ENCODE results near the gene LRRC4C.

The LRRC4C gene

DNA sequence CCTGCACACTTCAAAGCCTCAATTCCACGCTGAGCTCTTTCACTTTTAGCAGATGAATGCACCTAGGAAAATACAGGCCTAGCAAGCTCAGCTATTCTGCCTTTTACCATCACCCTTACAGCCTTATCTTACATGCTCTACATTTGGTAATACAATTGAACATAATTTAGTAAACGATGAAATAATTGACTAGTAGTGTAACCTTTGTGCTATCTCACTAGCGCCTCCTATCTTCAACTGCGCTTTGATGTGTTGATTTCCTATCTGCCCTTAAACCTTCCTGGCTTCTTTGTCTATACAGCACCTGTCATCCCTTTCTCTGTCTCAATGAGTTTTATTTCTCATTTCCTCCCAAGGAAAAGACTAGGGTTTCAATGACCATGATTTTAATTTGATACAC, 149.7 kb downstream of the LRRC4C start:
- Histone ChIP-seq H3K9me3 (ENCODE audit: control insufficient read depth in 2 of 2, low read length in 2 of 2) (no peaks in the 10 kb centered on the region), H3K27me3 (ENCODE audit: control insufficient read depth in 2 of 2, insufficient read depth in 2 of 2, low read length in 2 of 2) (no peaks in the 10 kb centered on the region), H3K4me1 (ENCODE audit: control insufficient read depth in 2 of 2, insufficient read depth in 2 of 2, low read length in 2 of 2) (no peaks in the 10 kb centered on the region), H3K9ac (ENCODE audit: low read depth in 1 of 2, low read length in 2 of 2) (no peak overlapping the region), H3K4me3 (ENCODE audit: low read length in 2 of 2) (no peak overlapping the region), H3K27ac (ENCODE audit: low read depth in 2 of 2, low read length in 2 of 2) (no peak overlapping the region), H3K36me3 (ENCODE audit: control insufficient read depth in 2 of 2, insufficient read depth in 2 of 2, low read length in 2 of 2) (no peaks in the 10 kb centered on the region)

DNA sequence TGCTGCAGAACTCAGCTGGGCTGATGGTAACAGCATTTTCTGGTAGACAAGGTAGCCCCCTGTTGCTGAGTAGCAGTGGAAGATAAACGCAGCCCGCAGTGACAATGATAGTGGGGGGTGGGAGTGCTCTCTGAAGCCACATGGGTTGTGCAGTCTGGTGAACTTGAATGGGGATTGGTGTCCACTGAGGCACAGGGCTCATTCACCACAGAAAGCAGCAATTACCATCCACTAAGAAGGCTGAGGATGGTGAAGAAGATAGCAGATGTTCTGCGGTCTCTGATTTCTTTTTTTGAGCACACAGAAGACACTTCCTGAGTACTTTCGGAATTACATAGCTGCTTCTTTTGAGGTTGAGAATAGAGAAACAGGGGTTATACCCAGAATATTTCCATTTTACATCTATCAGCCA, 150.3 kb downstream of the LRRC4C start:
- H3K4me1 ChIP-seq (ENCODE audit: control insufficient read depth in 2 of 2, insufficient read depth in 2 of 2, low read length in 2 of 2) = no peaks in the 10 kb centered on the region
- no peaks in the 10 kb centered on the region for H3K36me3 ChIP-seq (ENCODE audit: control insufficient read depth in 2 of 2, insufficient read depth in 2 of 2, low read length in 2 of 2)
- H3K9me3 ChIP-seq (ENCODE audit: control insufficient read depth in 2 of 2, low read length in 2 of 2) = no peaks in the 10 kb centered on the region
- H3K9ac ChIP-seq (ENCODE audit: low read depth in 1 of 2, low read length in 2 of 2) = no peak overlapping the region
- H3K27ac ChIP-seq (ENCODE audit: low read depth in 2 of 2, low read length in 2 of 2) = peak overlapping the region in 1 of 2 donors; percentile 23
- no peaks in the 10 kb centered on the region for H3K27me3 ChIP-seq (ENCODE audit: control insufficient read depth in 2 of 2, insufficient read depth in 2 of 2, low read length in 2 of 2)
- H3K4me3 ChIP-seq (ENCODE audit: low read length in 2 of 2) = no peak overlapping the region

DNA sequence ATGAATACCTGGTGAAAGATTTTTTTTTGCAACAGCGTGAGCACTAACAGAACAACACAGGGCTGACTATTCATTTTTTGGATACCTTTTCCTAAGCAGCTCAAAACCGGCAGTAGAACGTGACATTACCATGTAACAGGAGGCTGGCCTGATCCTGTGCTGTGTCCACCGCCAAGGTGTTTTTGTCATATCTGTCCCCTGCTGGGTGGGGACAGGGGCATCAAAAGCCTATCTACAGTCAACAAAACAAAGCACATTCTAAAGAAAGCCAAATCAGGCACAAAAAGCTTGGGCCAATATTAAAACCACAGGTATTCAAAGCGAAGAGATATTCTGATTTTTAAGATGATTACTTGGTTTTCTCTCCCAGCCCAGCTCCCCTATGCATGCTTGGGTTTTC, 151.2 kb downstream of the LRRC4C start:
- Histone ChIP-seq H3K4me1 (ENCODE audit: control insufficient read depth in 2 of 2, insufficient read depth in 2 of 2, low read length in 2 of 2) (no peaks in the 10 kb centered on the region), H3K9ac (ENCODE audit: low read depth in 1 of 2, low read length in 2 of 2) (no peak overlapping the region), H3K9me3 (ENCODE audit: control insufficient read depth in 2 of 2, low read length in 2 of 2) (no peaks in the 10 kb centered on the region), H3K36me3 (ENCODE audit: control insufficient read depth in 2 of 2, insufficient read depth in 2 of 2, low read length in 2 of 2) (no peaks in the 10 kb centered on the region), H3K27me3 (ENCODE audit: control insufficient read depth in 2 of 2, insufficient read depth in 2 of 2, low read length in 2 of 2) (no peaks in the 10 kb centered on the region), H3K4me3 (ENCODE audit: low read length in 2 of 2) (no peak overlapping the region), H3K27ac (ENCODE audit: low read depth in 2 of 2, low read length in 2 of 2) (peak overlapping the region in 1 of 2 donors; percentile 23)

DNA sequence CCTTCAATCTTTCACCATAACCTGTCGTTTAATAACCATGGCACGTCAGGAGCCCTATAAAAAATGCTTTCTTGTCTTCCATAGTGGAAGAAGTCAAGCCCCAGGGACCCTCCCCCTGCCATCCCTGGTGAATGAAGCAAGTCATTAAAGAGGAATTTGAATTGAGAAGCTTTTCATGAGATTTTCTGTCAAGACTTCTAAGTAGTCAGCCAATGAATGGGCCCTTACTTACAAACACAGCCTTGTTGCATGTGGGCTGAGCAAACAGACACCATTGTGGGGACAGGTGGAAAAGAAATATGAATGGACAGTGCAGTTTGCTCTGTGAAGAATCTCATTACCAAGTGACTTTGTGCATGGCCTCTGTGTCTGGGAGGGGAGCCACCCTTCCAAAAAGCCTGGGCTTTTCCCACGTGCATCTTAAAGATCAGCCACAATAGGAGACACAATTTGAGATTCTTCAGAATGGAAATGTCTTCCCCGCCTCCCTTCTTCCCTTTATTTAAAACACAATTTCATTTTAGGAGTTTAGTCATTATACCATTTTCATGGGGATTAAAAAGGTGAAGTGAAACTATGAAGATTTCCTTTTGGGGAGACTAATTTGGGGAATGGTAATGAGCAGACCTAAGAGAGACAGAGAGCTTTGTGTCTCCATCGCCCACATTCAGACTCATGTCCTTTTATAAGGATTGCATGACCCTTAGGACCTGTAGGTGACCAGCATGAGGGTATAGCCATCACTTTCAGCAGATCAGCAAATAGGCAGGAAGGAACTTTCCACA, 152.0 kb downstream of the LRRC4C start:
- Histone ChIP-seq H3K27ac (ENCODE audit: low read depth in 2 of 2, low read length in 2 of 2) (no peak overlapping the region), H3K4me1 (ENCODE audit: control insufficient read depth in 2 of 2, insufficient read depth in 2 of 2, low read length in 2 of 2) (no peaks in the 10 kb centered on the region), H3K36me3 (ENCODE audit: control insufficient read depth in 2 of 2, insufficient read depth in 2 of 2, low read length in 2 of 2) (no peaks in the 10 kb centered on the region), H3K27me3 (ENCODE audit: control insufficient read depth in 2 of 2, insufficient read depth in 2 of 2, low read length in 2 of 2) (no peaks in the 10 kb centered on the region), H3K4me3 (ENCODE audit: low read length in 2 of 2) (no peak overlapping the region), H3K9ac (ENCODE audit: low read depth in 1 of 2, low read length in 2 of 2) (no peak overlapping the region), H3K9me3 (ENCODE audit: control insufficient read depth in 2 of 2, low read length in 2 of 2) (no peaks in the 10 kb centered on the region)

DNA sequence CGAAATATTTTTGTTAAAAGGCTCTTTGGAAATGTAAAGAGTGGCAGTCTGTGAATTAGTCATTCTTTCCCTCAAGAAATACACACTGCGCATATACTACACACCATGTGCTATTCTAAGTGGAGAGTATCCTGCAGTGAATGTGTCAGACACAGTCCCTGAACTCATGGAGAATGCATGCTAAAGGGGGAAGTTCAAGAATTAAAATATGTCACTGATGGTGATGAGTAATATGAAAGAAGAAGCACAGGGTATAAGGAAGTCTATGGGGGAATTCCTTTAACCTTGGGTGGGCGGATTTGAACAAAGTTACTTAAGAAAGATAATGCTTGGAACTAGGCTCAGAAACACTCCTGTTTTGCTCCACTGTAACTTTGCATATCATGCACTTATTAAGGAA, 153.0 kb downstream of the LRRC4C start:
- H3K9me3 ChIP-seq (ENCODE audit: control insufficient read depth in 2 of 2, low read length in 2 of 2) = no peaks in the 10 kb centered on the region
- no peaks in the 10 kb centered on the region for H3K36me3 ChIP-seq (ENCODE audit: control insufficient read depth in 2 of 2, insufficient read depth in 2 of 2, low read length in 2 of 2)
- no peaks in the 10 kb centered on the region for H3K4me1 ChIP-seq (ENCODE audit: control insufficient read depth in 2 of 2, insufficient read depth in 2 of 2, low read length in 2 of 2)
- no peaks in the 10 kb centered on the region for H3K27me3 ChIP-seq (ENCODE audit: control insufficient read depth in 2 of 2, insufficient read depth in 2 of 2, low read length in 2 of 2)
- H3K9ac ChIP-seq (ENCODE audit: low read depth in 1 of 2, low read length in 2 of 2) = no peak overlapping the region
- H3K4me3 ChIP-seq (ENCODE audit: low read length in 2 of 2) = no peak overlapping the region
- no peak overlapping the region for H3K27ac ChIP-seq (ENCODE audit: low read depth in 2 of 2, low read length in 2 of 2)

DNA sequence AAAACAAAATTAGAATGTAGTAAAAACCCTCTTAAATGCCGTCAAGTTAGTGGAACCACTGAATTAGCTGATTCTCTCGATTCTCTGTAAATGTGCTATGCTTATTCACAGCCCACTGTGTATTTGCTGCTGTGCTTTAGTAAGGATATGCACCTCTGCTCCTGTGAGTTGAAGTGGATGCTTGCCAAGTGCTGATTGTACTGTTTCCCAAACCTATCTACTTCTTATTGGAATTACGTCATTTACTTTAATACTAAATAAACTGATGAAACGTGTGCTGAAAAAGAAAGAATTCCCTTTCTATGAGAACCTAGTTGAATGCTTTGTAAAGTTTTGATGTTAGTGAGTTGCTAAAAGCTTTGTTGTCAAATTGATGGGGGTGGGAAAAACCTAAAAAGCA, 158.4 kb downstream of the LRRC4C start:
- Histone ChIP-seq H3K4me1 (ENCODE audit: control insufficient read depth in 2 of 2, insufficient read depth in 2 of 2, low read length in 2 of 2) (no peaks in the 10 kb centered on the region), H3K27ac (ENCODE audit: low read depth in 2 of 2, low read length in 2 of 2) (no peak overlapping the region), H3K27me3 (ENCODE audit: control insufficient read depth in 2 of 2, insufficient read depth in 2 of 2, low read length in 2 of 2) (no peaks in the 10 kb centered on the region), H3K9me3 (ENCODE audit: control insufficient read depth in 2 of 2, low read length in 2 of 2) (no peaks in the 10 kb centered on the region), H3K9ac (ENCODE audit: low read depth in 1 of 2, low read length in 2 of 2) (no peak overlapping the region), H3K4me3 (ENCODE audit: low read length in 2 of 2) (no peak overlapping the region), H3K36me3 (ENCODE audit: control insufficient read depth in 2 of 2, insufficient read depth in 2 of 2, low read length in 2 of 2) (no peaks in the 10 kb centered on the region)

GRCh38 chr11:41289408-41289807, 170.0 kb downstream of the LRRC4C start:
- Histone ChIP-seq H3K9ac (ENCODE audit: low read depth in 1 of 2, low read length in 2 of 2) (no peak overlapping the region), H3K4me3 (ENCODE audit: low read length in 2 of 2) (no peak overlapping the region), H3K36me3 (ENCODE audit: control insufficient read depth in 2 of 2, insufficient read depth in 2 of 2, low read length in 2 of 2) (no peaks in the 10 kb centered on the region), H3K27ac (ENCODE audit: low read depth in 2 of 2, low read length in 2 of 2) (no peak overlapping the region), H3K27me3 (ENCODE audit: control insufficient read depth in 2 of 2, insufficient read depth in 2 of 2, low read length in 2 of 2) (no peaks in the 10 kb centered on the region), H3K9me3 (ENCODE audit: control insufficient read depth in 2 of 2, low read length in 2 of 2) (no peaks in the 10 kb centered on the region), H3K4me1 (ENCODE audit: control insufficient read depth in 2 of 2, insufficient read depth in 2 of 2, low read length in 2 of 2) (no peaks in the 10 kb centered on the region)

- H3K27me3 ChIP-seq (ENCODE audit: control insufficient read depth in 2 of 2, insufficient read depth in 2 of 2, low read length in 2 of 2) = no peaks in the 10 kb centered on the region
- H3K9me3 ChIP-seq (ENCODE audit: control insufficient read depth in 2 of 2, low read length in 2 of 2) = no peaks in the 10 kb centered on the region
- no peaks in the 10 kb centered on the region for H3K36me3 ChIP-seq (ENCODE audit: control insufficient read depth in 2 of 2, insufficient read depth in 2 of 2, low read length in 2 of 2)
- no peak overlapping the region for H3K4me3 ChIP-seq (ENCODE audit: low read length in 2 of 2)
- H3K27ac ChIP-seq (ENCODE audit: low read depth in 2 of 2, low read length in 2 of 2) = no peak overlapping the region
- no peak overlapping the region for H3K9ac ChIP-seq (ENCODE audit: low read depth in 1 of 2, low read length in 2 of 2)
- no peaks in the 10 kb centered on the region for H3K4me1 ChIP-seq (ENCODE audit: control insufficient read depth in 2 of 2, insufficient read depth in 2 of 2, low read length in 2 of 2)
These were observed 172.7 kb downstream of the LRRC4C start for GRCh38 chr11:41286751-41287150.

GRCh38 chr11:41284354-41284753, 175.1 kb downstream of the LRRC4C start:
- Histone ChIP-seq H3K4me1 (ENCODE audit: control insufficient read depth in 2 of 2, insufficient read depth in 2 of 2, low read length in 2 of 2) (no peaks in the 10 kb centered on the region), H3K27ac (ENCODE audit: low read depth in 2 of 2, low read length in 2 of 2) (no peak overlapping the region), H3K9me3 (ENCODE audit: control insufficient read depth in 2 of 2, low read length in 2 of 2) (no peaks in the 10 kb centered on the region), H3K4me3 (ENCODE audit: low read length in 2 of 2) (no peak overlapping the region), H3K9ac (ENCODE audit: low read depth in 1 of 2, low read length in 2 of 2) (no peak overlapping the region), H3K27me3 (ENCODE audit: control insufficient read depth in 2 of 2, insufficient read depth in 2 of 2, low read length in 2 of 2) (no peaks in the 10 kb centered on the region), H3K36me3 (ENCODE audit: control insufficient read depth in 2 of 2, insufficient read depth in 2 of 2, low read length in 2 of 2) (no peaks in the 10 kb centered on the region)

GRCh38 chr11:41283191-41283930, 176.1 kb downstream of the LRRC4C start:
- Histone ChIP-seq H3K27ac (ENCODE audit: low read depth in 2 of 2, low read length in 2 of 2) (no peak overlapping the region), H3K27me3 (ENCODE audit: control insufficient read depth in 2 of 2, insufficient read depth in 2 of 2, low read length in 2 of 2) (no peaks in the 10 kb centered on the region), H3K36me3 (ENCODE audit: control insufficient read depth in 2 of 2, insufficient read depth in 2 of 2, low read length in 2 of 2) (no peaks in the 10 kb centered on the region), H3K4me3 (ENCODE audit: low read length in 2 of 2) (no peak overlapping the region), H3K4me1 (ENCODE audit: control insufficient read depth in 2 of 2, insufficient read depth in 2 of 2, low read length in 2 of 2) (no peaks in the 10 kb centered on the region), H3K9me3 (ENCODE audit: control insufficient read depth in 2 of 2, low read length in 2 of 2) (no peaks in the 10 kb centered on the region), H3K9ac (ENCODE audit: low read depth in 1 of 2, low read length in 2 of 2) (no peak overlapping the region)
